Astrocyte of the spinal cord (primary cell): ENCODE measurements around the gene ZFR.
"Not testable (repeated sequence)": the region's sequence is repeated elsewhere in the genome, so short reads cannot be mapped to it uniquely, and the experiment has no call there.

Experiments used
- DNase-seq: peaks from one replicate; pipeline ENCODE4 v3.0.0; 2011; ENCODE audit warnings: low read depth, low spot score
- H3K4me3 ChIP-seq: 2 replicates; pipeline ENCODE4 v1.5.1; 2011; ENCODE audit warnings: low read depth, mild to moderate bottlenecking, low read length, moderate library complexity
- CTCF ChIP-seq: IDR thresholded peaks from 2 replicates; pipeline ENCODE4 v1.5.1; 2012; ENCODE audit warnings: low read depth, mild to moderate bottlenecking, low read length, inconsistent platforms
- in situ Hi-C: cut with HindIII; loops from 2 replicates; pipeline ENCODE4 v1.10.0; 2017; ENCODE audit warnings: low sequenced_read_pairs

The ZFR gene

GRCh38 chr5:32323741-32324140 lies 120.8 kb downstream of the ZFR start:
- TF ChIP-seq CTCF: no peak
- in situ Hi-C loops: no loop called here
- no peak overlapping the region for H3K4me3 ChIP-seq
- no peak for DNase-seq

- in situ Hi-C loops: no loop called here
- H3K4me3 ChIP-seq: no peak overlapping the region
- no peak for DNase-seq
- no peak for TF ChIP-seq CTCF
Observed at GRCh38 chr5:32322882-32323281, 121.7 kb downstream of the ZFR start.

- not testable (repeated sequence) for DNase-seq
Observed at GRCh38 chr5:32321787-32322186, 122.8 kb downstream of the ZFR start.

GRCh38 chr5:32320576-32320975 lies 124.0 kb downstream of the ZFR start:
- no peak for TF ChIP-seq CTCF
- no peak for DNase-seq
- in situ Hi-C loops: no loop called here
- no peak overlapping the region for H3K4me3 ChIP-seq

More at GRCh38 chr5:32321787-32322186, 122.8 kb downstream of the ZFR start:
- in situ Hi-C loops, H3K4me3 ChIP-seq: not testable (repeated sequence)

- no peak for DNase-seq
- TF ChIP-seq CTCF: no peak
- in situ Hi-C loops: no loop called here
- H3K4me3 ChIP-seq: no peak overlapping the region
Observed at GRCh38 chr5:32319926-32320543, 124.5 kb downstream of the ZFR start.

- DNase-seq: no peak
- in situ Hi-C loops: no loop called here
- no peak overlapping the region for H3K4me3 ChIP-seq
- TF ChIP-seq CTCF: no peak
Observed at GRCh38 chr5:32319392-32319791, 125.1 kb downstream of the ZFR start.

GRCh38 chr5:32317041-32317440 lies 127.5 kb downstream of the ZFR start:
- in situ Hi-C loops: no loop called here
- no peak for DNase-seq
- no peak for TF ChIP-seq CTCF
- no peak overlapping the region for H3K4me3 ChIP-seq
